IPS-NIHi7 (cell line): ENCODE results near the gene ABRAXAS1.
"Not testable (repeated sequence)": the region's sequence is repeated elsewhere in the genome, so short reads cannot be mapped to it uniquely, and the experiment has no call there.

Source experiments
- DNase-seq: peaks from one replicate; pipeline ENCODE4 v3.0.0; 2012; ENCODE audit warnings: mixed read lengths; ENCODE audit errors: extremely low spot score

Gene ABRAXAS1

DNA sequence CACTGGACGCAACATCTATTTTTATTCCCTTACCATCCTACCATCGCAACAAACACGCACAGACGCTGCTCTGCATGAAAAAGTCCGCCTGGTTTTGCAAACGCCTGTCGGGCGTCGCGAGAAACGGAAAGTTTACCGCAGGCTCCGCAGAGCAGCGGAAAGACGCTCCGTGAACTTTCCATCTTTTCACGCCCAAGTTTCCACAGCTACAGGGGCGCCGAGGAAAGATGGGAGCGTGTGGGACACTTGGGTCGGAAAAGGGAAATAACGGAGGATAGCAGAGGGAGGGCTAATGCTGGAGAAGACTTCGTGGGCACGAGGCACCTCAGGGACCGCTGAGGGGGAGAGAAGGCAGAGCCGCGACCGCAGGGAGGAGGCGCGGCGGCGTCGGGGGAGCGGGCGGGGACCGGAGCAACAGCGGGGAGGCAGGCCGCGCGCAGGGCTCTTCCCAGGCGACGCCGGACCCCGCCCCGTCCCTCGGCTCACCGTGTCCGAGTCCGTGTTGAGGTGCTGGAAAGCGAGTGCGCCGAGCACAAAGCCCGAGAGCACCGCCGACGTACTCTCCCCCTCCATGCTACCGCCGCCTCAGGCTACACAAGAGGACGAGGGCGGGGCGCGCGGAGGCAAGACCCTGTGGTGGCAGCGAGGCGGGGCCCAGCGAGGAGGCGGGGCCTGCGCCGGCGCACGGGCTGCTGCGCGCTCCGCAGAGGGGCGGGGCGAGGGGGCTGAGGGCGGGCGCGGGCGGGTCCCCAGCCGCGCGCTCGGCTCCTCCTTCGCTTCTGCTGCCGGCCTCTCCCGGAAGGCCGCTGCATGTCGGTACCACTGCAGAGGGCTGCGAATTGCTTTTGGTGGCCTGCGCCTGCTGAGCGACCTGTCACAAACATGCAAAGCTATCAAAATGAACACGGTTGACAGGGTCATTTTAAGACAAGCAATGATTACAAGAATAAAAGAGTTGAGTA lies at the start of gene ABRAXAS1:
Gene ABRAXAS1, minus strand, starts transcription at position 601 of the 962 bp plus-strand sequence. Its CDS starts 28 bp downstream, at position 573.
- peak; percentile 99 for DNase-seq

GRCh38 chr4:83527671-83528070 lies 42.8 kb upstream of the ABRAXAS1 start:
- no peak for DNase-seq

DNA sequence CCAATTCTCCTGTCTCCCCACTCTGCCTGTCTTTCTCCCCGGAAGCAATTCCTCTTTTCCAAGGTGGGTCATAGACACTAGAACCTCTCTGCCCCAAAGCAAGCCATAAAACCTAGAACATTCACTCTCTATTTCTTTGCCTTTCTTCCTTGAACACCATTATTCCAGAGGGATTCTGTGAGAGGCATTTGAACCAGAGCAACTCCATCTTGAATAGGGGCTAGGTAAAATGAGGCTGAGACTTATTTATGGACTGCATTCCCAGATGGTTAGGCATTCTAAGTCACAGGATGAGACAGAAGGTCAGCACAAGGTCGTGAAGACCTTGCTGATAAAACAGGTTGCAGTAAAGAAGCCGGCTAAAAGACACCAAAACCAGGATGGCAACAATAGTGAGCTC lies 37.3 kb upstream of the ABRAXAS1 start:
- DNase-seq: no peak

- no peak for DNase-seq
These were observed 31.3 kb upstream of the ABRAXAS1 start for GRCh38 chr4:83516042-83516772.

GRCh38 chr4:83510442-83510841 lies 25.5 kb upstream of the ABRAXAS1 start:
- DNase-seq: no peak

GRCh38 chr4:83509156-83509585 lies 24.3 kb upstream of the ABRAXAS1 start:
- DNase-seq: peak; percentile 68

DNA sequence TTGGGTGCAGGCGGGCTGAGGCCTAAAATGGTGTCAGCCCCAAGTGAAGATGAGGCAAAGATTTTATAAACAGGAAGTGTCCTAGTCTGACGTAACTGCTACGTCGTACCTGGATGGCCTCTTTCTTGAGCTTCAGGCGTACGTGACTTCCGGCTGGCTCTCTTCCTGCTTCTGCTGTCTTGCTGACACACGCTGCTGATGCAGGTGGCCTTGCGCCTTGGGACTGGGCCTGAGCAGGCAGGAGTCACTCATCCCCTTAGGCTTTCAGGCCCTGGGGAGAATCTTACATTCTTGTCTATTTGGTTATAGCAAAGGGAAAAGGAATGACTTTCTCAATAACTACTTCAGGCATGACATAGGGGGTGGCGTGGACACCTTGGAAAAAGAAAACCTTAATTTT lies 20.1 kb upstream of the ABRAXAS1 start:
- DNase-seq: no peak

GRCh38 chr4:83504503-83504902 lies 19.6 kb upstream of the ABRAXAS1 start:
- no peak for DNase-seq

DNA sequence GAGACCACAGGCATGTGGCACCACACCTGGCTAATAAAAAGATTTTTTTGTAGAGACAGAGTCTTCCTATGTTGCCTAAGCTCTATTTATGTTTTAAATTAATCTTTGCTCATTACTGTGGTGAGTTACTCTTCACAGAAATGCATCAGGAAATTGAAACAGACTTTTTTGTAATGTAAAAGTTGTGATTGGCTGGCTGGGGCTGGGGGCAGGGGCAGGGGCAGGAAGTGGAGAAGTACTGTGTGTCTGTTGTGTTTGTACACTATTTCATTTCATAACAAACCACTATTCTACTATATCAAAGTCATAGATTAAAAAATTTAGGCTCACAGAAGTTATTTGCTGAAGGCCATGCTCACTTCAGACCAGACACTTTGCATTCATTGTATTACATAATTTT lies 19.1 kb upstream of the ABRAXAS1 start:
- DNase-seq: no peak

GRCh38 chr4:83501671-83502070 lies 16.8 kb upstream of the ABRAXAS1 start:
- DNase-seq: not testable (repeated sequence)

- no peak for DNase-seq
These were observed 13.3 kb upstream of the ABRAXAS1 start for GRCh38 chr4:83498187-83498586.

- DNase-seq: not testable (repeated sequence)
These were observed 11.4 kb upstream of the ABRAXAS1 start for GRCh38 chr4:83496085-83496917.

DNA sequence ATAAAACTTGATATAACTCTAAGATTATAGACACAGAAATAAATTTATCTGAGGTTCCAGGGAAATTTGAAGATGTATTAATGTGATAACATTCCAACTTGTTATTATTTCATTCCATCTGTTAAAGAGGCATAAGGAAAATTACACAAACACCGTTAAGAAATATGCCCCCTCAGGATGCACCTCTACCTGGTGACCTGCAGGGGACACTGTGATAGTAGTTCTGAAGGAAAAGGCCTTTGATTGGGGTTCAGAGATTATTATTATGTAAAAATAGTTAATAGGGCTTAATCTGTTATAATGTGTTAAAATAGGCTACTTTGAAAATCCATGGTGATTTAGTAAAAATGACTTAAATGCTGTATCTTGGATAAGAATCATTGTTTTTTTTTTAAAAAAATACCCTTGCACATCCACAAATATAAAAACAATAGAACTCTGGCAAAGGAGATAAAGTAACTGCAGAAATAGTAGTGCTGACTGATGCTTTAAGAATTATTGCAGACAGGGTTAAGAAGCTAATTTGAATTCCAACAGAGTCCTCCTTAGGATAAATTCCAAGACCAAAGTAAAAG lies 6.1 kb upstream of the ABRAXAS1 start:
- peak; percentile 46 for DNase-seq

- peak; percentile 24 for DNase-seq
These were observed 4.9 kb upstream of the ABRAXAS1 start for GRCh38 chr4:83489711-83490326.

GRCh38 chr4:83486457-83487129 lies 1.7 kb upstream of the ABRAXAS1 start:
- DNase-seq: no peak

DNA sequence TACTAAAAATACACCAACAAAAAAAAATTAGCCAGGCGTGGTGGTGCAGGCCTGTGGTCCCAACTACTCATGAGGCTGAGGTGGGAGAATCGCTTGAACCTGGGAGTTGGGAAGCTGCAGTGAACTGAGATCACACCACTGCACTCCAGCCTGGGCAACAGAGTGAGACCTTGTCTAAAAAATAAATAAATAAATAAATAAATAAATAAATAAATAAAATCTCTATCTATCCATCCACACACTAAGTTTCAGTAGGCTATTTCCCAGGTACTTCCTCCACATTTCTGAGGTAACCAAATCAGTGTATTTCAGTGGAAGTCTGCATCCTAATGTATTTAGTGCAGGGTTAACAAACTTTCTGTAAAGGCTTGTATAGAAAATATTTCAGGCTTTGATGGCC lies 10.9 kb downstream of the ABRAXAS1 start:
- DNase-seq: no peak

- no peak for DNase-seq
These were observed 11.5 kb downstream of the ABRAXAS1 start for GRCh38 chr4:83473423-83473822.

DNA sequence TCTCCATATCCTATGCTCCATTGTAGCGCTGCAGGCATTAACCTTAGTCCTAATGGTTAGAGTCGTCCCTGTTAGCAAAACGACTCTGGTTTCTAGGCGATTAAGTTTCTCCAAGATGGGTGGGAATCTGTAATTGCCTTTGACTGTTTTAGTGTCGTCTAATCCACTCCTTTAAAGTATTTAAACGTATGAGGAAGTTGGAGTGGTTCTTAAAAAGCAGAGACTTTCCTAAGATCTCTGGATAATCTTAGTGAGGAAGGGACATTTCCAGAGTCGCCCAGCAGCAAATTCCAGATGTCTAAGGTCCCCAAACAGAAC lies 28.8 kb downstream of the ABRAXAS1 start:
- no peak for DNase-seq

- peak; percentile 98 for DNase-seq
These were observed 29.4 kb downstream of the ABRAXAS1 start, which contains the start of the genes HELQ and MRPS18C for GRCh38 chr4:83455281-83456183. TSS of gene HELQ (minus strand) at chr4:83455823. CDS start at chr4:83455693, 130 bp downstream. TSS of gene MRPS18C (plus strand) at chr4:83456058. CDS start at chr4:83456078, 20 bp downstream.
